SH-SY5Y (cell line): Measurements from ENCODE around the gene CCNJL.

Source experiments
- GATA2 ChIP-seq: IDR thresholded peaks from 2 replicates; pipeline ENCODE4 v1.6.1; 2011; ENCODE audit warnings: mild to moderate bottlenecking, low read depth, low read length
- GATA3 ChIP-seq: IDR thresholded peaks from 2 replicates; pipeline ENCODE4 v1.6.1; 2011; ENCODE audit warnings: low read depth, mild to moderate bottlenecking, low read length, moderate library complexity

DNA sequence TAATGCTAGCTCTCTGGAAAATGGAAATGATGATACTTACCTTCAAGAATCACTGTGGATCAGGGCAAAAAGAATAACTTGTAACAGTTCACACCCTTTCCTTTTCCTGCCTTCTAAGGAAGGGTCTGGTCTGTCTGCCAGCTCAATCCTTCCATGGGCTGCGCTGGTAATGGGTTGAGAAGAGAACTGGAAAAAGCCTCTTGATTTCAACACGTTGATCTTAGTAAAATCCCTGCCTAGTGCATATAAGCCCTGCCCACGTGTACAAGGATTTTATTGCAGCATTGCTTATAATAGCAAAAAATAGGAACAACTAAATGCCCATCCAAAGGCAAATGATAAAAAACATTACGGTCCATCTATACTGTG lies 37.6 kb upstream of the CCNJL start:
- no peak for TF ChIP-seq GATA3
- TF ChIP-seq GATA2: no peak
